Bronchial epithelial cell (primary cell): ENCODE data around the gene CCNY. TPM values are rescaled to one million over a fixed set of nuclear protein-coding genes. Genes with fewer than 3 reads are reported as not detected.

Experiments
- DNase-seq: peaks from one replicate; pipeline ENCODE4 v3.0.0-alpha.2; 2010; ENCODE audit warnings: low read depth
- FAIRE-seq: peaks from 2 replicates; lab custom pipeline; 2011; peaks lifted over from hg19 to GRCh38; lab: Jason Lieb, UNC
- H3K27me3 ChIP-seq: 2 replicates; pipeline ENCODE4 v1.5.1; 2011; ENCODE audit warnings: low read length; ENCODE audit not compliant: control insufficient read depth, insufficient read depth
- H3K36me3 ChIP-seq: 2 replicates; pipeline ENCODE4 v1.5.1; 2011; ENCODE audit warnings: low read length; ENCODE audit not compliant: control insufficient read depth, insufficient read depth
- H3K4me3 ChIP-seq: 2 replicates; pipeline ENCODE4 v1.5.1; 2011; ENCODE audit warnings: mild to moderate bottlenecking, low read depth, low read length, control low read depth
- CTCF ChIP-seq: IDR thresholded peaks from 2 replicates; pipeline ENCODE4 v1.5.1; 2011; ENCODE audit warnings: mild to moderate bottlenecking, moderate library complexity, low read length, control low read depth, inconsistent platforms; ENCODE audit not compliant: insufficient read depth, severe bottlenecking
- total RNA-seq: library from RNA; depleted of rRNA; stranded (reverse); fragments of >200 nt; gene quantifications from 2 replicates; pipeline ENCODE4 v1.2.1, GENCODE V29; 2014

The CCNY gene
- total RNA-seq, 1 donor from 2014 or later, result 66.3 TPM

- FAIRE-seq, result no peak
- Histone ChIP-seq H3K36me3 (peaks cover 2% of the 10 kb centered on the region), H3K27me3 (no peaks in the 10 kb centered on the region), H3K4me3 (no peak overlapping the region)
- no peak for TF ChIP-seq CTCF
- no peak for DNase-seq
Observed at GRCh38 chr10:35540296-35541164, 204.2 kb downstream of the CCNY start.

- FAIRE-seq (no peak), DNase-seq (no peak)
- Histone ChIP-seq H3K36me3 (peaks cover 2% of the 10 kb centered on the region), H3K4me3 (no peak overlapping the region), H3K27me3 (no peaks in the 10 kb centered on the region)
- no peak for TF ChIP-seq CTCF
Observed at GRCh38 chr10:35541720-35542119, 205.4 kb downstream of the CCNY start.

- peaks cover 2% of the 10 kb centered on the region for H3K36me3 ChIP-seq
- TF ChIP-seq CTCF, result no peak
- DNase-seq (no peak), FAIRE-seq (no peak)
- H3K4me3 ChIP-seq, result no peak overlapping the region
- no peaks in the 10 kb centered on the region for H3K27me3 ChIP-seq
Observed at GRCh38 chr10:35542303-35542702, 206.0 kb downstream of the CCNY start.

- Histone ChIP-seq H3K27me3 (no peaks in the 10 kb centered on the region), H3K4me3 (no peak overlapping the region), H3K36me3 (peaks cover 6% of the 10 kb centered on the region)
- TF ChIP-seq CTCF, result no peak
- FAIRE-seq (no peak), DNase-seq (no peak)
Observed at GRCh38 chr10:35545079-35545657, 208.9 kb downstream of the CCNY start.

GRCh38 chr10:35545878-35546590, 209.7 kb downstream of the CCNY start:
- H3K27me3 ChIP-seq, result no peaks in the 10 kb centered on the region
- no peak for FAIRE-seq
- no peak overlapping the region for H3K4me3 ChIP-seq
- no peak for DNase-seq
- no peak for TF ChIP-seq CTCF
- H3K36me3 ChIP-seq, result peaks cover 8% of the 10 kb centered on the region
